Activated naive CD4-positive, alpha-beta T cell treated with anti-CD3 and anti-CD28 coated beads for 36 hours (primary cell): Measurements from ENCODE around the gene GALNT17. TPM values are rescaled to one million over a fixed set of nuclear protein-coding genes. Genes with fewer than 3 reads are reported as not detected.

ENCODE experiments used
- CTCF ChIA-PET: fragments of 350-600 bp; sonication (Branson Sonifier 250); formaldehyde crosslinking; loops from one replicate; lab custom pipeline; 2021; ENCODE audit warnings: antibody characterized with exemption; lab: Charles Lee
- DNase-seq: peaks from one replicate; pipeline ENCODE4 v3.0.0-alpha.2; 2020
- H3K27ac Mint-ChIP-seq: one replicate; pipeline ENCODE4 v1.8.0; 2021; ENCODE audit warnings: mild to moderate bottlenecking, mixed read lengths
- H3K27me3 Mint-ChIP-seq: one replicate; pipeline ENCODE4 v1.8.0; 2021; ENCODE audit warnings: low read depth, mixed read lengths
- H3K36me3 Mint-ChIP-seq: one replicate; pipeline ENCODE4 v1.8.0; 2021; ENCODE audit warnings: low read depth, mixed read lengths
- H3K4me1 Mint-ChIP-seq: one replicate; pipeline ENCODE4 v1.8.0; 2021; ENCODE audit warnings: low read depth, mixed read lengths
- H3K4me3 Mint-ChIP-seq: one replicate; pipeline ENCODE4 v1.8.0; 2021; ENCODE audit warnings: mild to moderate bottlenecking, moderate library complexity, mixed read lengths
- H3K9me3 Mint-ChIP-seq: one replicate; pipeline ENCODE4 v1.8.0; 2021; ENCODE audit warnings: mixed read lengths
- intact Hi-C: fragments of 100-400 bp; cut with micrococcal nuclease; formaldehyde crosslinking; loops from one replicate; pipeline ENCODE4 v1.15.1; 2023
- total RNA-seq, 2 experiments: library from RNA; stranded (reverse); gene quantifications; one replicate each; pipeline ENCODE4 v1.2.3, GENCODE V29; 2021

GALNT17 gene
- total RNA-seq, 2 experiments from 2014 or later, result not detected

GRCh38 chr7:71272509-71273490, 140.9 kb downstream of the GALNT17 start:
- Mint-ChIP-seq H3K9me3 (peaks cover 20% of the 10 kb centered on the region), H3K4me3 (no peak overlapping the region), H3K27ac (no peak overlapping the region), H3K36me3 (peaks cover 1% of the 10 kb centered on the region), H3K4me1 (no peaks in the 10 kb centered on the region), H3K27me3 (no peaks in the 10 kb centered on the region)
- intact Hi-C loops, result no loop called here
- DNase-seq, result no peak
- CTCF ChIA-PET, result no interaction called here

DNA sequence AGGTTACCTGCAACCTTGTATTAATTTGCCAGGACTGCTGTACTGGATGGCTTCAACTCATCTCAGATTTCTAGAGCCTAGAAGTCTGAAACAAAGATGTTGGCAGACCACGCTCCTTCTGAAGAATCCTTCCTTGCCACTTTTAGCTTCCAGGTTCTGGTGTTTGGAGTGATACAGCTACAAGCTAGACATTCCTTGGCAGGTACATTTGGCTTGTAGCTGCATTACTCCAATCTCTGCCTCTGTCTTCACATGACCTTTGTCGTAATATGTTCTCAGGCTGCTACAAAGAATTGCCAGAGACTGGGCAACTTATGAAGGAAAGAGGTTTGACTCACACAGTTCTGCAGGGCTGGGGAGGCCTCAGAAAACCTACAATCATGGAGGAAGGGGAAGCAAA, 146.3 kb downstream of the GALNT17 start:
- Mint-ChIP-seq H3K36me3 (peaks cover 1% of the 10 kb centered on the region), H3K4me3 (no peak overlapping the region), H3K27ac (no peak overlapping the region), H3K4me1 (no peaks in the 10 kb centered on the region), H3K9me3 (peaks cover 9% of the 10 kb centered on the region), H3K27me3 (no peaks in the 10 kb centered on the region)
- DNase-seq, result no peak
- CTCF ChIA-PET, result no interaction called here
- intact Hi-C loops, result no loop called here

DNA sequence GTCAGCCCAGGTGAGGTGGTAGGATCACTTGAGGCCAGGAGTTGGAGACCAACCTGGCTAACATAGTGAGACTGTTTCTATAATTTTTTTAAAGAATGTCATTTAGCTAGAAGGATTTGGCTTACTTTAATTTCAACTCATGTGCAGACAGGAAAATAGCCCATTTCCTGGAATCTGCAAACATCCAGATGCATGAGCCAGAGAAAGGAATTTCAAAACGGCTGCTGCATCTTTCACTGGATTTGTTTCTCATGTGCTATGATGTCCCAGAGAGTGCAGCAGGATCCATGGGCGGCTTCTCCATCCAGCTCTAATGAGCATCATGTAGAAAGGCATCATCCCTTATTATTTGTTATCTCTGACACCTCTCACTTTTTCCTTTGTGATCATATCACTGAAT, 149.3 kb downstream of the GALNT17 start:
- intact Hi-C loops, result no loop called here

DNA sequence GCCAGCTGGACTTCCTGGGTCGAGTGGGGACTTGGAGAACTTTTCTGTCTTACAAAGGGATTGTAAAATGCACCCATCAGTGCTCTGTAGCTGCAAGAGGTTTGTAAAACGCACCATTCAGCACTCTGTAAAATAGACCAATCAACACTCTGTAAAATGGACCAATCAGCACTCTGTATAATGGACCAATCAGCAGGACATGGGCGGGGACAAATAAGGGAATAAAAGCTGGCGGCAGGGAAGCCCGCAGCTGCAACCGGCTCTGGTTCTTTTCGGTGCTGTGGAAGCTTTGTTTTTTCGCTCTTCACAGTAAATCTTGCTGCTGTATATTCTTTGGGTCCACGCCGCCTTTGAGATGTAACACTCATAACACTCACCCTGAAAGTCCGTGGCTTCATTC, 151.9 kb downstream of the GALNT17 start:
- H3K4me3 Mint-ChIP-seq, result no peak overlapping the region
- no peak for DNase-seq
- peaks cover 4% of the 10 kb centered on the region for H3K9me3 Mint-ChIP-seq
- H3K27ac Mint-ChIP-seq, result no peak overlapping the region
- H3K36me3 Mint-ChIP-seq, result no peaks in the 10 kb centered on the region
- H3K27me3 Mint-ChIP-seq, result no peaks in the 10 kb centered on the region
- intact Hi-C loops, result no loop called here
- CTCF ChIA-PET, result no interaction called here
- H3K4me1 Mint-ChIP-seq, result no peaks in the 10 kb centered on the region

More for the DNA sequence above, 149.3 kb downstream of the GALNT17 start:
- no peak for DNase-seq
- H3K4me3 Mint-ChIP-seq, result no peak overlapping the region
- CTCF ChIA-PET, result no interaction called here
- no peak overlapping the region for H3K27ac Mint-ChIP-seq
- no peaks in the 10 kb centered on the region for H3K27me3 Mint-ChIP-seq
- H3K9me3 Mint-ChIP-seq, result peaks cover 5% of the 10 kb centered on the region
- no peaks in the 10 kb centered on the region for H3K36me3 Mint-ChIP-seq
- H3K4me1 Mint-ChIP-seq, result no peaks in the 10 kb centered on the region

DNA sequence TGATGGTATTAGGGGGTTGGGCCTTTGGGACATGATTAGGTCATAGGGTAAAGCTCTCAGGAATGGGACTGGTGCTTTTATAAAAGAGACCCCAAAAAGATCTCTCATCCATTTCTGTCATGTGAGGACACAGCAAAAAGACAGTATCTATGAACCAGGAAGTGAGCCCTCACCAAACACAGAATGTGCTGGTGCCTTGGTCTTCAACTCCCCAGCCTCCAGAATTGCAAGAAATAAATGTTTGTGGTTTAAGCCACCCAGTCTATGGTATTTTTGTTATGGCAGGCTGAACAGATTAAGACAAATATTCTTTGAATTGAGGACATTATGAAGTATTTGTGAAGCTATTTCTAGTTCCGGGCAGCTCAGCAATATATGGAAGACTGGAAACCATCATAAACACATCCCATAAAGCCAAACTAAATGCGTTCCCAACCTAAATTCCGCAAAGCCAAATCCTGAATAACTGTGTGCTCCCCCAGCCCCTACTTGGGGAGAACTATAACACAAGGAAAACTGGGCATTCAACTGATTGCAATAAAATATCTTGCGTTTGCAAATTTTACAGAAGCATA, 153.7 kb downstream of the GALNT17 start:
- CTCF ChIA-PET, result interaction anchor here (0.5 kb wide), 1 partner anchor 92 kb away, joined by 3 read pairs; no protein-coding TSS in a partner anchor
- DNase-seq, result no peak
- Mint-ChIP-seq H3K36me3 (no peaks in the 10 kb centered on the region), H3K9me3 (peaks cover 5% of the 10 kb centered on the region), H3K4me3 (no peak overlapping the region), H3K4me1 (no peaks in the 10 kb centered on the region), H3K27me3 (no peaks in the 10 kb centered on the region), H3K27ac (no peak overlapping the region)
- intact Hi-C loops, result no loop called here

GRCh38 chr7:71286336-71286735, 154.4 kb downstream of the GALNT17 start:
- no peak overlapping the region for H3K4me3 Mint-ChIP-seq
- intact Hi-C loops, result no loop called here
- no peak for DNase-seq

DNA sequence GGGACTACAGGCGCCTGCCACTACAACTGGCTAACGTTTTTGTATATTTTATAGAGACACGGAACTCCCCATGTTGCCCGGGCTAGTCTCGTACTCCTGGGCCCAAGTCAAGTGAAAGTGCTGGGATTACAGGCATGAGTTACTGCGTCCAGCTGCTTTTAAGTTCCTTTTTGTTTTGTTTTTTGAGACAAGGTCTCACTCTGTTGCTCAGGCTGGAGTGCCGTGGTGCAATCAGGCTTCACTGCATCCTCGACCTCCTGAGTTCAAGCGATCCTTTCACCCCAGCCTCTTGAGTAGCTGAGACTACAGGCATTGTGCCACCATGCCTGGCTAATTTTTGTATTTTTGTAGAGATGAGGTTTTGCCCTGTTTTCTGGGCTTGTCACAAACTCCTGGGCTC, 155.0 kb downstream of the GALNT17 start:
- no peaks in the 10 kb centered on the region for H3K27me3 Mint-ChIP-seq
- intact Hi-C loops, result no loop called here

More at GRCh38 chr7:71286336-71286735, 154.4 kb downstream of the GALNT17 start:
- peaks cover 6% of the 10 kb centered on the region for H3K9me3 Mint-ChIP-seq
- no peaks in the 10 kb centered on the region for H3K36me3 Mint-ChIP-seq
- no peak overlapping the region for H3K27ac Mint-ChIP-seq
- no peaks in the 10 kb centered on the region for H3K4me1 Mint-ChIP-seq
- CTCF ChIA-PET, result no interaction called here
- H3K27me3 Mint-ChIP-seq, result no peaks in the 10 kb centered on the region

DNA sequence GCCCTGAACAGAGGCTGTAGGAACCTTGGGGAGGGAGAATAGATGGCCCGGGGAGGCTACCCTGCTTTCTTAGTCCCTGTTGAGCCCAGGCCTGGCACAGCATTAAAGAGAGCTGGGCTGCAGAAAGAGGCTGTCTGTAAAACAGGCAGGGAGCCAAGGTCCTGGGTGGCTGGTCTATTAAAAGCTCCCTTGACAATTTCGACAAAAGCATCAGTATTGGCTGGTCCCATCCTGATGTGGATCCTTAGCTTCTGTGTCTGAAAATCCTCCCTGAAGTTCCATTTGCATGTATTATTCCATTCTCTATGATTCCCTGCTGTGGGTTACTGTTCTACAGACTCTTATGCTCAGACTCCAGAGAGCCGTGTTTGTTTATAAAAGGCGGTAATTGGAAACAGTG, 158.5 kb downstream of the GALNT17 start:
- no peak overlapping the region for H3K4me3 Mint-ChIP-seq
- intact Hi-C loops, result no loop called here

More for the DNA sequence above, 155.0 kb downstream of the GALNT17 start:
- H3K4me3 Mint-ChIP-seq, result no peak overlapping the region
- no peak for DNase-seq
- CTCF ChIA-PET, result no interaction called here
- no peak overlapping the region for H3K27ac Mint-ChIP-seq
- H3K36me3 Mint-ChIP-seq, result no peaks in the 10 kb centered on the region
- no peaks in the 10 kb centered on the region for H3K4me1 Mint-ChIP-seq
- peaks cover 6% of the 10 kb centered on the region for H3K9me3 Mint-ChIP-seq

DNA sequence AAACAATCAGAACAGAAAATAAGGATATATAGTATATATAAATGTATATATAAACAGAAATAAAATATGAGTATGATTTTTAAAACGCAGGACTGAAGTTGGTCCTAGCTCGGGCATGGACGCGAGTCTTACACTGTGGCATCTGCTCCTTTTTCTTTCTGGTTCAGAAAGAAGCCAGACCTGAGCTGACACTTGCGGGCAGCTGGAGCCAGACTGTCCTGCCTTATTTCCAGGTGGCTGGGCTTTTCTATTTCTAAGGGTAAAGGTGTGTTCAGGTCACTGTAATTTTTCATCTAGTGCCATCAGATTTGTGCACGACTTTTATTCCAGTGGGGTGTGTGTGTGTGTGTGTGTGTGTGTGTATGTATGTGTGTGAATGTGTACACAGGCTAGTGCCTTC, 166.4 kb downstream of the GALNT17 start:
- no peak for DNase-seq
- Mint-ChIP-seq H3K4me1 (no peaks in the 10 kb centered on the region), H3K9me3 (no peaks in the 10 kb centered on the region), H3K27me3 (no peaks in the 10 kb centered on the region), H3K27ac (no peak overlapping the region), H3K36me3 (no peaks in the 10 kb centered on the region), H3K4me3 (no peak overlapping the region)
- CTCF ChIA-PET, result no interaction called here
- intact Hi-C loops, result no loop called here

More for the DNA sequence above, 158.5 kb downstream of the GALNT17 start:
- Mint-ChIP-seq H3K36me3 (no peaks in the 10 kb centered on the region), H3K27me3 (no peaks in the 10 kb centered on the region), H3K9me3 (peaks cover 4% of the 10 kb centered on the region), H3K27ac (no peak overlapping the region), H3K4me1 (no peaks in the 10 kb centered on the region)
- no peak for DNase-seq
- CTCF ChIA-PET, result no interaction called here

DNA sequence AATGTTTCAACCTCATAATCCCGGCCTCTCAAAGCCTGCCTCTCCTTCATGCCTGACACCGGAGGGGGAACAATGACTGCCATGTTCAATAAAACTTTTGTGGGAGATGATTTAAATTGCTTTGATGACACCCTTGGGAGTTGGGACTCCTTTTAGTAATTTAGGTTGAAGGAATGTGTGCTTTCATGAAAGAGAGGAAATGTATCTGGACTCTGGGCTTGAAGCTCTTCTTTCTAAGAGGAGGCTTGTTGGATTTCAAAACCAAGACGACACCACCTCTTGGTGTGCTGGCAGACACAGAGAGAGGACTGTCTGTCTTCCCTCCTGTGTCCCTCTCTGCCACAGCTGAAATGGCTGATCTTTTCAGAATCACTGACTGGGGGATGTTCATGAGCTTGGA, 168.1 kb downstream of the GALNT17 start:
- Mint-ChIP-seq H3K36me3 (no peaks in the 10 kb centered on the region), H3K9me3 (no peaks in the 10 kb centered on the region), H3K4me1 (no peaks in the 10 kb centered on the region), H3K27me3 (no peaks in the 10 kb centered on the region), H3K27ac (no peak overlapping the region), H3K4me3 (no peak overlapping the region)
- intact Hi-C loops, result no loop called here
- CTCF ChIA-PET, result no interaction called here
- no peak for DNase-seq

DNA sequence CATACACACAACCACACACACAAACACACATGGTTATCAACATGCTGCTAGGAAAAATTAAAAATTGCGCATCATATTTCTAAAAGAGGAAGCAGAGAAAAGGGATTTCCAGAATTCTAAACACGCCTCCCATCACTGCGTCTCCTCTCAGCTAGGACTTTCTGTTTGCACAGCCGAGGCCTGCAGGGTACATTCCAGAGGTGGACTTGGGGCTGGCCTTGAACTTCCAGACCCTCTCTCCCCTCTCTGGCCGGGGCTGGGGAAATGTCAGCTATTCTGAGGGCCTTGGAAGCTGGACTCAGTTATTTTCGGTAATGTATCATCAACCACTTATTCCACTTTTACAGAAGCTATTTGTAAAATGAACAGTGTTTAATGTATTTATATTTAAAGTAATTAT, 168.7 kb downstream of the GALNT17 start:
- no peaks in the 10 kb centered on the region for H3K36me3 Mint-ChIP-seq
- CTCF ChIA-PET, result no interaction called here
- H3K27ac Mint-ChIP-seq, result no peak overlapping the region
- intact Hi-C loops, result no loop called here
- no peak for DNase-seq
- no peaks in the 10 kb centered on the region for H3K27me3 Mint-ChIP-seq
- no peak overlapping the region for H3K4me3 Mint-ChIP-seq
- H3K9me3 Mint-ChIP-seq, result no peaks in the 10 kb centered on the region
- no peaks in the 10 kb centered on the region for H3K4me1 Mint-ChIP-seq

DNA sequence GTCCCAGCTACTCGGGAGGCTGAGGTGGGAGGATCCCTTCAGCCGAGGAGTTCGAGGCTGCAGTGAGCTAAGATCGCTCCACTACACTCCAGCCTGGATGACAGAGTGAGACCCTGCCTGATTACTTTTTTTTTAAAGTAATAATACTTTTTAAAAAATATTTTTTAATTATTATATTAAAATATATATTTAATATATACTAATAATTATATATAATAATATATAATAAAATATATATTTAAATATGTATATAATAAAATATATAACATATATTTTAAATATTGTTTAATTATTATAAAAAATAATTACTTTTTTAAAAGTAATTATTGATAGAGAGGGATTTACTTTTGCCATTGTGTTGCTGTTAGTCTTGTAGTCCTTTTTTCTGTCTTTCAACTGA, 169.2 kb downstream of the GALNT17 start:
- H3K4me3 Mint-ChIP-seq, result no peak overlapping the region
- no peaks in the 10 kb centered on the region for H3K27me3 Mint-ChIP-seq
- CTCF ChIA-PET, result no interaction called here
- H3K9me3 Mint-ChIP-seq, result peaks cover under 1% of the 10 kb centered on the region
- intact Hi-C loops, result no loop called here
- no peak overlapping the region for H3K27ac Mint-ChIP-seq
- no peaks in the 10 kb centered on the region for H3K4me1 Mint-ChIP-seq
- H3K36me3 Mint-ChIP-seq, result no peaks in the 10 kb centered on the region
- no peak for DNase-seq

DNA sequence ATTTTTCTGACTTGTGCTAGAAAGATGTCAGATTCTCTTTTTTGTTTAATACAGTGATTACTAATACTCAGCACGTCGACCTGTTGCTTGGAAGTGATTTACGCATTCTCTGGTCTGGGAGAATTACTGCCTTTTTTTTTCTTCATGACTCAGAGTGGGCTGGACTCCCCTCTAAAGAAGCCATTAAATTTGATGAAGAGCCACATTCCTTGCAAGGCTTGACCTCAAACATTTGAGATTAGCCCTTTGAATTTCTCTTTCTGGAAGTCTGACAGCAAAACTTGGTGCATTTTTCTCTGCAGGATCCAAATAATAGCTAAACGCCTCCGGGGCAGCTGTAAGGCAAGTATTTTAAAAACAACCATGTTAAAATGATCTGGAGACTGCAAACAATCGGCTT, 171.6 kb downstream of the GALNT17 start:
- no peak for DNase-seq
- Mint-ChIP-seq H3K27me3 (no peaks in the 10 kb centered on the region), H3K4me1 (no peaks in the 10 kb centered on the region), H3K27ac (no peak overlapping the region), H3K4me3 (no peak overlapping the region), H3K36me3 (no peaks in the 10 kb centered on the region), H3K9me3 (peaks cover 9% of the 10 kb centered on the region)
- CTCF ChIA-PET, result no interaction called here
- intact Hi-C loops, result no loop called here
